ENCODE data around the gene CD82. TPM values are rescaled to one million over a fixed set of nuclear protein-coding genes. Genes with fewer than 3 reads are reported as not detected.
A peak's percentile ranks its signal among the peaks of the same experiment; 100 is the strongest.

Gene CD82
- total and polyA plus RNA-seq, 2 donors from 2014 or later: 59.3 to 94.4 TPM

DNA sequence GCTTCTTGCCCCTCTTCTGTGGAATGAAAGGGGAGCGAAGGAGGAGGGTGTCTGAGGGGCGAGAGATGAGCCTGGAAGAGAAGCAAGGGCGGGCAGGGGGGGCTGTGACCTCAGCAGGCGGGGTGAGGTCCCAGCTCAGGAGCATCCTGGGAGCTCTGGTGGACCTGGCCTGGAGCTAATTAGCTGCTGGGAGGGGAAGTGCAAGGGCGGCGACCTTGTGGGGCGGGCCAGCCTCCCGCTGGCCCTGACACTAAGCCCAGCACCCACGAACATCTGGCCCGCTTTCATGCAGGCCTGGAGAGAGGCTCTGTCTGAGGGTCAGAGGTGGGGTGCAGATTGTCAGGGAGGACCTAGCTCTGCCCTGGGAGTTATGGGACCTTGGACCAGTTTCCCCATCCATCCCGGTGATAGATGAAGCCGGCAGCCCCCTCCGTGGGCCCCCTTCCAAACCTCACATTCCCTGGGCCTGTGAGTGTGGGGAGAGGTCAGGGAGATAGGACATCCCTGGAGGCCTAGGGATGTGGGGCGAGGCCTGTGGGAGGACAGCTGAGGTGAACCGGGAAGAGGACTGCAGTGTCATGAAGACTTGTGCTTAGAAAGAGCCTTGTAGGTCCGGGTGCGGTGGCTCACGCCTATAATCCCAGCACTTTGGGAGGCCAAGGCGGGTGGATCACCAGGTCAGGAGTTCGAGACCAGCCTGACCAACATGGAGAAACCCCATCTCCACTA lies 28.5 kb upstream of the CD82 start:
- no peaks in the 10 kb centered on the region for H3K9me3 ChIP-seq (ENCODE audit: control insufficient read depth in 2 of 3, insufficient read depth in 1 of 3, low read length in 3 of 3)
- FAIRE-seq: no peak
- no peak for DNase-seq
- H3K9ac ChIP-seq (ENCODE audit: low read length in 3 of 3): no peak overlapping the region
- intact Hi-C loops (cut with DNase I): loop anchor here (5.0 to 10.0 kb wide), 2 partner anchors 250 to 422 kb away; no protein-coding TSS in a partner anchor
- no peaks in the 10 kb centered on the region for H3K36me3 ChIP-seq (ENCODE audit: control insufficient read depth in 2 of 3, insufficient read depth in 3 of 3, low read length in 3 of 3)
- H3K27ac ChIP-seq (ENCODE audit: low read depth in 2 of 2, low read length in 2 of 2): no peak overlapping the region
- TF ChIP-seq, protein P1, sequence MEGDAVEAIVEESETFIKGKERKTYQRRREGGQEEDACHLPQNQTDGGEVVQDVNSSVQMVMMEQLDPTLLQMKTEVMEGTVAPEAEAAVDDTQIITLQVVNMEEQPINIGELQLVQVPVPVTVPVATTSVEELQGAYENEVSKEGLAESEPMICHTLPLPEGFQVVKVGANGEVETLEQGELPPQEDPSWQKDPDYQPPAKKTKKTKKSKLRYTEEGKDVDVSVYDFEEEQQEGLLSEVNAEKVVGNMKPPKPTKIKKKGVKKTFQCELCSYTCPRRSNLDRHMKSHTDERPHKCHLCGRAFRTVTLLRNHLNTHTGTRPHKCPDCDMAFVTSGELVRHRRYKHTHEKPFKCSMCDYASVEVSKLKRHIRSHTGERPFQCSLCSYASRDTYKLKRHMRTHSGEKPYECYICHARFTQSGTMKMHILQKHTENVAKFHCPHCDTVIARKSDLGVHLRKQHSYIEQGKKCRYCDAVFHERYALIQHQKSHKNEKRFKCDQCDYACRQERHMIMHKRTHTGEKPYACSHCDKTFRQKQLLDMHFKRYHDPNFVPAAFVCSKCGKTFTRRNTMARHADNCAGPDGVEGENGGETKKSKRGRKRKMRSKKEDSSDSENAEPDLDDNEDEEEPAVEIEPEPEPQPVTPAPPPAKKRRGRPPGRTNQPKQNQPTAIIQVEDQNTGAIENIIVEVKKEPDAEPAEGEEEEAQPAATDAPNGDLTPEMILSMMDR (IDR thresholded peaks at IDR 0.05; ENCODE audit: borderline replicate concordance, extremely low read depth, insufficient read depth): no peak
- H3K4me3 ChIP-seq (ENCODE audit: low read length in 3 of 3): no peak overlapping the region
- H3K27me3 ChIP-seq (ENCODE audit: control insufficient read depth, insufficient read depth, low read length): no peaks in the 10 kb centered on the region
- H3K4me1 ChIP-seq (ENCODE audit: control insufficient read depth in 2 of 3, insufficient read depth in 2 of 3, low read depth in 1 of 3, low read length in 3 of 3): peaks cover 0 to 3% (median 0%) of the 10 kb centered on the region in 3 donors

DNA sequence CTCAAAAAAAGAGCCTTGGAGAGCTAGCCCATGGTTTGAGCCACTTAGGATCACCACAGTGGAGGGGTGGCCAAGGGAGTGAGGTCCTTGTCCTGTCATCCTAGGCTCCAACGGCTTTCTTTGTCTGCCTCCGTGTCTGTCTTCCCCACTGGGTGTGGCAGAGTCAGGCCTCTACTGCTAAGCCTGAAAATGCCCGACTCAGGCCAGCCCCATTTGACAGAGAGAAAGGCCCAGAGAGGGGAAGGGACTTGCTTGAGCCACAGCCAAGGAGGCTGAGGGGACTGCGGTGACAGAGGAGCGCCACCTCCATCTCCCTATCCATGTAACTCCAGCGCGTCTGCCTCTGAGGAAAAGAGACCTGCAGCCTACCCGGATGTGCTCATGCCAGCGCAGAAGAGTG lies 27.8 kb upstream of the CD82 start:
- FAIRE-seq (no peak), DNase-seq (no peak)
- TF ChIP-seq, protein P1 (IDR thresholded peaks at IDR 0.05; ENCODE audit: borderline replicate concordance, extremely low read depth, insufficient read depth): no peak
- H3K4me1 ChIP-seq (ENCODE audit: control insufficient read depth in 2 of 3, insufficient read depth in 2 of 3, low read depth in 1 of 3, low read length in 3 of 3): peaks cover 0 to 3% (median 0%) of the 10 kb centered on the region in 3 donors
- no peaks in the 10 kb centered on the region for H3K9me3 ChIP-seq (ENCODE audit: control insufficient read depth in 2 of 3, insufficient read depth in 1 of 3, low read length in 3 of 3)
- intact Hi-C loops (cut with DNase I): loop anchor here (5.0 to 10.0 kb wide), 2 partner anchors 250 to 423 kb away; no protein-coding TSS in a partner anchor
- H3K9ac ChIP-seq (ENCODE audit: low read length in 3 of 3): no peak overlapping the region
- no peaks in the 10 kb centered on the region for H3K27me3 ChIP-seq (ENCODE audit: control insufficient read depth, insufficient read depth, low read length)
- no peak overlapping the region for H3K4me3 ChIP-seq (ENCODE audit: low read length in 3 of 3)
- no peaks in the 10 kb centered on the region for H3K36me3 ChIP-seq (ENCODE audit: control insufficient read depth in 2 of 3, insufficient read depth in 3 of 3, low read length in 3 of 3)
- H3K27ac ChIP-seq (ENCODE audit: low read depth in 2 of 2, low read length in 2 of 2): no peak overlapping the region

DNA sequence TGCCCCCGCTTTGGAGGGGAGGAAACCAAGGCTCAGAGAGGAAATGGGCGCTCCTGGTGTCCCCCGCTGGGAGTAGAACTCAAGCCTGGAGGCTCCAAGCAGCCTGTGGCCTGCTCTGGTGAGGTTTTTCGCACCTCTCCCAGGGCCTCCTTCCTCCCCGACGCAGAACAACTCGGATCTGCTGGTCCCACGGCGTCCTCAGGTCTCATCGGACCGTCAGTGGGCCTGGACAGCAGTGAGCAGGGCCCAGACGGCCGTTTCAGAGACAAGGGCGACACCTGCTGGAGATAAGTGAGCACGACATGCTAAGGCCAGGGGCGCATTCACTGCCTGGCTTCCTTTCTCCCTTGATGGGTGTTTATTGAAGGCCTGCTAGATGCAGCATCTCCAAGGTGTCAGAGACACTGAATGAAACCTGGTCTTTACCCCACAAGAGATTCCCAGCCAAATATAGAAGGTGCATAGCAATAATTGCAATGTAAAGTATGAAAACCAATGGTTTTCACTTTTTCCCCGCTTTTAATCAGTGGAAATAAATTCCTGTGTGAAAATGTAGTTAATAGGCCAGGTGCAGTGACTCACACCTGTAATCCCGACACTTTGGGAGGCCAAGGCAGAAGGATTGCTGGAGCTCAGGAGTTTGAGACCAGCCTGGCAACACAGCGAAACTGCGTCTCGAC lies 26.9 kb upstream of the CD82 start:
- no peak overlapping the region for H3K9ac ChIP-seq (ENCODE audit: low read length in 3 of 3)
- no peak for FAIRE-seq
- TF ChIP-seq, protein P1 (IDR thresholded peaks at IDR 0.05; ENCODE audit: borderline replicate concordance, extremely low read depth, insufficient read depth): peak; percentile 91

More for the DNA sequence above, 26.9 kb upstream of the CD82 start:
- peaks cover 0 to 3% (median 0%) of the 10 kb centered on the region in 3 donors for H3K4me1 ChIP-seq (ENCODE audit: control insufficient read depth in 2 of 3, insufficient read depth in 2 of 3, low read depth in 1 of 3, low read length in 3 of 3)
- H3K9me3 ChIP-seq (ENCODE audit: control insufficient read depth in 2 of 3, insufficient read depth in 1 of 3, low read length in 3 of 3): no peaks in the 10 kb centered on the region
- H3K36me3 ChIP-seq (ENCODE audit: control insufficient read depth in 2 of 3, insufficient read depth in 3 of 3, low read length in 3 of 3): no peaks in the 10 kb centered on the region
- no peak overlapping the region for H3K27ac ChIP-seq (ENCODE audit: low read depth in 2 of 2, low read length in 2 of 2)
- peak; percentile 79 to 90 (median 84) for DNase-seq
- H3K27me3 ChIP-seq (ENCODE audit: control insufficient read depth, insufficient read depth, low read length): no peaks in the 10 kb centered on the region
- no peak overlapping the region for H3K4me3 ChIP-seq (ENCODE audit: low read length in 3 of 3)
- intact Hi-C loops (cut with DNase I): loop anchor here (5.0 to 10.0 kb wide), 2 partner anchors 251 to 424 kb away; no protein-coding TSS in a partner anchor

Data from kidney (tissue), 14 donors.